Measurements from ENCODE around the gene SLC2A11.

The SLC2A11 gene

DNA sequence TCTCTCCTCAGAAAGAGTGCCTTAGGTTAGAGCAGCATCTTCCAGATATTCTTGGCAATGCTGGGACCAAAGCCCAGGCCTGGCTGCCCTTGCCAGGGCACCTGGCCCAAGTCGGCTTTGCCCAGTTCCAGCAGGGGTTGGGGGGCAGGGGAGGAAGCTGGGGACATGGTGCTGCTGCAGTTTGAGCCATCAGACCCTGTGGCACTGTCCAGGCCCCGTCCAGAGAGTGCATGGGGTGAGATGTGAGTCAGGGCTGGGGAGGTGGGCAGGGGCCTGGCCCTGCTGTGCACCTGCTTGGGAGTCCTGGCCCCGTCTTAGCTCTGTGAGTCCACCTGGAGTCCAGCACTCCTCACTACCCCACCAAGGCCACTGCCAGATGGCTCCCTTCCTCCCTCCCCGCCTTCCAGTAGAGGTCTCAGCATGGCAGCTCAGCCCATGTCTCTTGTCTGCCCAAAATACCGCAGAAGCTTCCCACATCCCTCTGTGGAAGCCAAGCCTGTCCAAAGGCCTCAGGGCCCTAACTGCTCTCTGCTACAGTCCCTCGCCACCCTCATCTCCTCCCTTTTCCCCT lies 35.5 kb upstream of the SLC2A11 start:
- Histone ChIP-seq H3K27me3 (ENCODE audit: control insufficient read depth in 1 of 2, insufficient read depth in 1 of 2, low read length in 2 of 2) (no peaks in the 10 kb centered on the region), H2AFZ (ENCODE audit: low read depth, low read length) (no peak overlapping the region), H2AK5ac (ENCODE audit: low read length, severe bottlenecking) (no peak overlapping the region), H2BK12ac (ENCODE audit: low read length in 2 of 2) (peak overlapping the region in 1 of 2 experiments; percentile 37), H4K91ac (ENCODE audit: low read length) (no peak overlapping the region), H3K23ac (ENCODE audit: low read length in 2 of 2) (no peak overlapping the region), H3K4ac (ENCODE audit: low read depth in 1 of 2, low read length in 2 of 2) (no peak overlapping the region), H3K14ac (ENCODE audit: low read length in 2 of 2) (no peak overlapping the region), H4K8ac (ENCODE audit: low read length) (no peak overlapping the region), H3K9ac (ENCODE audit: low read length) (no peak overlapping the region), H3K79me1 (replicated peaks; ENCODE audit: low read length, poor library complexity, severe bottlenecking) (peaks cover 35% of the 10 kb centered on the region), H3K4me1 (ENCODE audit: control insufficient read depth, insufficient read depth, low read depth, low read length) (peaks cover 32% of the 10 kb centered on the region), H3K27ac (ENCODE audit: low read length, poor library complexity, severe bottlenecking) (no peak overlapping the region), H3K4me3 (ENCODE audit: insufficient read depth in 1 of 2, low read depth in 1 of 2, low read length in 2 of 2) (no peak overlapping the region), H3K4me2 (ENCODE audit: low read length, poor library complexity, severe bottlenecking) (no peak overlapping the region), H2BK5ac (ENCODE audit: low read depth, low read length, poor library complexity, severe bottlenecking) (no peak overlapping the region), H3K9me3 (ENCODE audit: control insufficient read depth, low read length) (no peaks in the 10 kb centered on the region), H3K18ac (ENCODE audit: low read depth in 1 of 2, low read length in 2 of 2) (no peak overlapping the region), H2BK15ac (ENCODE audit: low read depth, poor library complexity, severe bottlenecking) (peak overlapping the region; percentile 67), H3K36me3 (ENCODE audit: control insufficient read depth in 1 of 2, insufficient read depth in 2 of 2, low read depth in 1 of 2, low read length in 2 of 2) (peaks cover 75 to 92% of the 10 kb centered on the region in 2 experiments), H2BK120ac (ENCODE audit: low read depth, low read length) (no peak overlapping the region)
- DNase-seq: no peak
- 83% methylated on average over 6 of the region's 6 CpGs for WGBS

DNA sequence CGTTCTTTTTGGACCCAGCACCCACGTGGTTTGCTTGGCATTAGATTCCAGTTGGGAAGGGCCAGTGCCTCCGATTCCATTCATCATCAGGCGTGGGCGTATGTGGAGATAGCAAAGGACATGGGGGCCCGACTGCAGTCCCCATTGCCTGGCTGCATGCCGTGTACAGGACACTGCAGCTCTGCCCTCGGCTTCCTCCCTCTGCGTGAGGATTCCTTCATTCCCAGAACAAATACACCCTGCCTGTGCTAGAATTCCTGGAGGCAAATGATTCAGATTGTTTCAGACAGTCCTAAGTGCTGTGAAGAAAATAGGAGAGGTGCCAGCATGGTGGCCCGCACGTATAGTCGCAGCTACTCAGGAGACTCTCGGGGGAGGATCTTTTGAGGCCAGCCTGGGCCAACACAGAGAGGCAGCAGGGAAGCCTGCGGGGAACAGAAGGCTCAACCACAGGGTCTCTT lies 34.3 kb upstream of the SLC2A11 start:
- no peak overlapping the region for H2BK120ac ChIP-seq (ENCODE audit: low read depth, low read length)
- H2AFZ ChIP-seq (ENCODE audit: low read depth, low read length): no peak overlapping the region
- H3K4ac ChIP-seq (ENCODE audit: low read depth in 1 of 2, low read length in 2 of 2): no peak overlapping the region
- H4K8ac ChIP-seq (ENCODE audit: low read length): no peak overlapping the region
- H3K4me2 ChIP-seq (ENCODE audit: low read length, poor library complexity, severe bottlenecking): no peak overlapping the region
- no peak for DNase-seq
- no peak overlapping the region for H3K14ac ChIP-seq (ENCODE audit: low read length in 2 of 2)
- no peak overlapping the region for H2AK5ac ChIP-seq (ENCODE audit: low read length, severe bottlenecking)
- peak overlapping the region; percentile 43 for H4K91ac ChIP-seq (ENCODE audit: low read length)
- H3K23ac ChIP-seq (ENCODE audit: low read length in 2 of 2): no peak overlapping the region
- H3K9me3 ChIP-seq (ENCODE audit: control insufficient read depth, low read length): no peaks in the 10 kb centered on the region
- H3K36me3 ChIP-seq (ENCODE audit: control insufficient read depth in 1 of 2, insufficient read depth in 2 of 2, low read depth in 1 of 2, low read length in 2 of 2): peaks cover 75 to 89% of the 10 kb centered on the region in 2 experiments
- no peak overlapping the region for H2BK12ac ChIP-seq (ENCODE audit: low read length in 2 of 2)
- no peaks in the 10 kb centered on the region for H3K27me3 ChIP-seq (ENCODE audit: control insufficient read depth in 1 of 2, insufficient read depth in 1 of 2, low read length in 2 of 2)
- H3K18ac ChIP-seq (ENCODE audit: low read depth in 1 of 2, low read length in 2 of 2): no peak overlapping the region
- H3K9ac ChIP-seq (ENCODE audit: low read length): no peak overlapping the region
- H3K79me1 ChIP-seq (replicated peaks; ENCODE audit: low read length, poor library complexity, severe bottlenecking): peaks cover 41% of the 10 kb centered on the region
- no peak overlapping the region for H2BK15ac ChIP-seq (ENCODE audit: low read depth, poor library complexity, severe bottlenecking)
- peak overlapping the region; percentile 6 for H3K27ac ChIP-seq (ENCODE audit: low read length, poor library complexity, severe bottlenecking)
- no peak overlapping the region for H3K4me3 ChIP-seq (ENCODE audit: insufficient read depth in 1 of 2, low read depth in 1 of 2, low read length in 2 of 2)
- peaks cover 36% of the 10 kb centered on the region for H3K4me1 ChIP-seq (ENCODE audit: control insufficient read depth, insufficient read depth, low read depth, low read length)
- H2BK5ac ChIP-seq (ENCODE audit: low read depth, low read length, poor library complexity, severe bottlenecking): no peak overlapping the region
- WGBS: 90% methylated on average over 13 of the region's 14 CpGs

DNA sequence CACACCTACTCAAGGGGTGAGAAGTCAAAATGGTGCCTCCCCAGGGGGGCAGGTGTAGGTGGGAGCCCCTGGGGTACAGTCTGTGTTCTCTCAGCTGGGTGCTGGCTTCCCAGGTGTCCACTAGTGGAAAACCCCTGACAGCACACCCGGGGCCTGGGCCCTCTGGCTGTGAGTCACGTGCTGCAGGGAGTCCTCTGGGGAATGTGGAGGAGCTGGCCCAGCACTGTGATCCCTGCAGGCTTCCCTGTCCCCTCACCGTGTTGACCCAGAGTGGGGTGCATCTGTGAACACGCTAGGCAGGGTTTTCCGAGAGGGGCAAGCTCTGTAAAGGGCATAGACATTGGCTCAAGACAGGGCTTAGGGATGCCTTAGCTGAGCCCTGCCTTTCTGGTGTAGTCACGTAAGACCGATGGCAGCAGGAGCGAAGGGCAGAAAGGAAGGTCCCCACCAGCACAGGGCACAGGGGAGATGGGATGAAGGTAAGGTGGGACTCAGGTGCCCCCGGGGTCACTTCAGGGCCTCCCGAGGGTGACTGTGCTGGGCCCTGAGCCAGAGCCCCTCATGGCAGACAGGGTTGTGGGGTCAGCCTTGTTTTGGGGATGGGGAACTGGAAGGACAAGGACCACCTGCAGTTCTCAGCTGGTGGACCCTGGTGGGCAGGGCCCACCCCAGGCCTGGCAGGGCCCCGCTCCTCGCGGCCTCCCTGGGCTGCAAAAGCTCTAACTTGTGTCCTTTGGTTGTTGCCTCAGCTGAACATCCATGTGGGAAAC lies 33.0 kb upstream of the SLC2A11 start:
- DNase-seq: no peak
- H3K4me3 ChIP-seq (ENCODE audit: insufficient read depth in 1 of 2, low read depth in 1 of 2, low read length in 2 of 2): no peak overlapping the region
- peak overlapping the region; percentile 6 for H2AK5ac ChIP-seq (ENCODE audit: low read length, severe bottlenecking)
- H3K27me3 ChIP-seq (ENCODE audit: control insufficient read depth in 1 of 2, insufficient read depth in 1 of 2, low read length in 2 of 2): no peaks in the 10 kb centered on the region
- no peak overlapping the region for H4K8ac ChIP-seq (ENCODE audit: low read length)
- H2AFZ ChIP-seq (ENCODE audit: low read depth, low read length): no peak overlapping the region
- peaks cover 40% of the 10 kb centered on the region for H3K4me1 ChIP-seq (ENCODE audit: control insufficient read depth, insufficient read depth, low read depth, low read length)
- H3K9me3 ChIP-seq (ENCODE audit: control insufficient read depth, low read length): no peaks in the 10 kb centered on the region
- no peak overlapping the region for H2BK12ac ChIP-seq (ENCODE audit: low read length in 2 of 2)
- WGBS: 91% methylated on average over 13 of the region's 13 CpGs
- no peak overlapping the region for H2BK120ac ChIP-seq (ENCODE audit: low read depth, low read length)
- peak overlapping the region in 1 of 2 experiments; percentile 33 for H3K4ac ChIP-seq (ENCODE audit: low read depth in 1 of 2, low read length in 2 of 2)
- H2BK5ac ChIP-seq (ENCODE audit: low read depth, low read length, poor library complexity, severe bottlenecking): no peak overlapping the region
- no peak overlapping the region for H3K27ac ChIP-seq (ENCODE audit: low read length, poor library complexity, severe bottlenecking)
- no peak overlapping the region for H2BK15ac ChIP-seq (ENCODE audit: low read depth, poor library complexity, severe bottlenecking)
- no peak overlapping the region for H3K23ac ChIP-seq (ENCODE audit: low read length in 2 of 2)
- no peak overlapping the region for H3K9ac ChIP-seq (ENCODE audit: low read length)
- H3K36me3 ChIP-seq (ENCODE audit: control insufficient read depth in 1 of 2, insufficient read depth in 2 of 2, low read depth in 1 of 2, low read length in 2 of 2): peaks cover 84 to 88% of the 10 kb centered on the region in 2 experiments
- no peak overlapping the region for H4K91ac ChIP-seq (ENCODE audit: low read length)
- H3K14ac ChIP-seq (ENCODE audit: low read length in 2 of 2): no peak overlapping the region
- H3K79me1 ChIP-seq (replicated peaks; ENCODE audit: low read length, poor library complexity, severe bottlenecking): peaks cover 48% of the 10 kb centered on the region
- peak overlapping the region in 1 of 2 experiments; percentile 38 for H3K18ac ChIP-seq (ENCODE audit: low read depth in 1 of 2, low read length in 2 of 2)
- no peak overlapping the region for H3K4me2 ChIP-seq (ENCODE audit: low read length, poor library complexity, severe bottlenecking)

DNA sequence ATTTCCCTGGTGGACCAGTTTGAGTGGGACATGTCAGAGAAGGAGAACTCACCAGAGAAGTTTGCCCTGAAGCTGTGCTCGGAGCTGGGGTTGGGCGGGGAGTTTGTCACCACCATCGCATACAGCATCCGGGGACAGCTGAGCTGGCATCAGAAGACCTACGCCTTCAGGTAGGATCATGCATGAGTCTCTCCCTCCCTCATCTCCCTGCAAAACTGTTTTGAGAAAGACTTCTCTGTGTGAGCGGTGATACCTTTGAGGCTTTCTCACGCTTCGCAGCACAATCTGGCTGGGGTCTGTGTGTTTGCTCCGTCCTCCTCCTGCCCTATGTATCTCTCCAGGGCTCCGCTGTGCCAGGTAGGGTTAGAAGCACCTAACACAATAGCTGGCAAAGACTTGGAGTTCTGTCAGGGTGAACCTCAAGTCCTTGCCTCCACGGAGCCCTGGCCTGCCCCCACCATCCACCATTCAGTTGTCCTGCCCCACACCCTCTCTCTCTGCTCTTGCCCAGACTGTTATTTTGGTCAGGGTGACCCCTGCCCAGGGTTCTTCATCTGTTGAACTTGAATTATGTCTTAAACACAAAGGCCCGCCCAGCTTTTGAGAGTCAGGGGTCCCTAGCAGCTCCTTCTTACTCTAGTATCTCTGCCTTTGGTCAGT lies 32.3 kb upstream of the SLC2A11 start:
- H3K27ac ChIP-seq (ENCODE audit: low read length, poor library complexity, severe bottlenecking): peak overlapping the region; percentile 57
- H3K9ac ChIP-seq (ENCODE audit: low read length): peak overlapping the region; percentile 57
- H2BK15ac ChIP-seq (ENCODE audit: low read depth, poor library complexity, severe bottlenecking): peak overlapping the region; percentile 58
- no peaks in the 10 kb centered on the region for H3K9me3 ChIP-seq (ENCODE audit: control insufficient read depth, low read length)
- H4K8ac ChIP-seq (ENCODE audit: low read length): peak overlapping the region; percentile 95
- H3K4ac ChIP-seq (ENCODE audit: low read depth in 1 of 2, low read length in 2 of 2): peak overlapping the region; percentile 70 to 95
- H2BK5ac ChIP-seq (ENCODE audit: low read depth, low read length, poor library complexity, severe bottlenecking): peak overlapping the region; percentile 88
- H2BK12ac ChIP-seq (ENCODE audit: low read length in 2 of 2): peak overlapping the region; percentile 76 to 99
- no peak overlapping the region for H2AFZ ChIP-seq (ENCODE audit: low read depth, low read length)
- H4K91ac ChIP-seq (ENCODE audit: low read length): peak overlapping the region; percentile 99
- peak overlapping the region; percentile 74 to 88 for H3K18ac ChIP-seq (ENCODE audit: low read depth in 1 of 2, low read length in 2 of 2)
- H3K27me3 ChIP-seq (ENCODE audit: control insufficient read depth in 1 of 2, insufficient read depth in 1 of 2, low read length in 2 of 2): no peaks in the 10 kb centered on the region
- peaks cover 82 to 83% of the 10 kb centered on the region in 2 experiments for H3K36me3 ChIP-seq (ENCODE audit: control insufficient read depth in 1 of 2, insufficient read depth in 2 of 2, low read depth in 1 of 2, low read length in 2 of 2)
- no peak overlapping the region for H3K4me3 ChIP-seq (ENCODE audit: insufficient read depth in 1 of 2, low read depth in 1 of 2, low read length in 2 of 2)
- DNase-seq: no peak
- H3K79me1 ChIP-seq (replicated peaks; ENCODE audit: low read length, poor library complexity, severe bottlenecking): peaks cover 46% of the 10 kb centered on the region
- peak overlapping the region in 1 of 2 experiments; percentile 71 for H3K14ac ChIP-seq (ENCODE audit: low read length in 2 of 2)
- WGBS: 93% methylated on average over 12 of the region's 12 CpGs
- peaks cover 40% of the 10 kb centered on the region for H3K4me1 ChIP-seq (ENCODE audit: control insufficient read depth, insufficient read depth, low read depth, low read length)
- no peak overlapping the region for H3K23ac ChIP-seq (ENCODE audit: low read length in 2 of 2)
- H2BK120ac ChIP-seq (ENCODE audit: low read depth, low read length): peak overlapping the region; percentile 91
- peak overlapping the region; percentile 93 for H2AK5ac ChIP-seq (ENCODE audit: low read length, severe bottlenecking)
- no peak overlapping the region for H3K4me2 ChIP-seq (ENCODE audit: low read length, poor library complexity, severe bottlenecking)

Data from mesenchymal stem cell (in vitro differentiated cells and primary cell).